ENCODE data around the gene ABCD2.
A peak's percentile ranks its signal among the peaks of the same experiment; 100 is the strongest.
"Not testable (repeated sequence)": the region's sequence is repeated elsewhere in the genome, so short reads cannot be mapped to it uniquely, and the experiment has no call there.

The ABCD2 gene

GRCh38 chr12:39619660-39620433 is at the start of gene ABCD2:
TSS of gene ABCD2 (minus strand) at chr12:39619803. CDS start at chr12:39619615, 188 bp downstream.
- peak; percentile 85 for DNase-seq (ENCODE audit: low spot score)

GRCh38 chr12:39660101-39660500 is 40.5 kb upstream of the ABCD2 start:
- DNase-seq (ENCODE audit: low spot score): no peak

GRCh38 chr12:39647383-39647782 is 27.8 kb upstream of the ABCD2 start:
- no peak for DNase-seq (ENCODE audit: low spot score)

- no peak for DNase-seq (ENCODE audit: low spot score)
Observed at GRCh38 chr12:39646963-39647362, 27.4 kb upstream of the ABCD2 start.

GRCh38 chr12:39643052-39643451 is 23.4 kb upstream of the ABCD2 start:
- no peak for DNase-seq (ENCODE audit: low spot score)

GRCh38 chr12:39638840-39639239 is 19.2 kb upstream of the ABCD2 start:
- no peak for DNase-seq (ENCODE audit: low spot score)

GRCh38 chr12:39638178-39638577 is 18.6 kb upstream of the ABCD2 start:
- no peak for DNase-seq (ENCODE audit: low spot score)

- DNase-seq (ENCODE audit: low spot score): no peak
Observed at GRCh38 chr12:39632670-39633069, 13.1 kb upstream of the ABCD2 start.

- peak; percentile 66 for DNase-seq (ENCODE audit: low spot score)
Observed at GRCh38 chr12:39628836-39629235, 9.2 kb upstream of the ABCD2 start.

- DNase-seq (ENCODE audit: low spot score): peak; percentile 25
Observed at GRCh38 chr12:39627914-39628313, 8.3 kb upstream of the ABCD2 start.

GRCh38 chr12:39626033-39626814 is 6.6 kb upstream of the ABCD2 start:
- DNase-seq (ENCODE audit: low spot score): no peak

GRCh38 chr12:39623919-39624318 is 4.3 kb upstream of the ABCD2 start:
- no peak for DNase-seq (ENCODE audit: low spot score)

GRCh38 chr12:39623160-39623559 is 3.6 kb upstream of the ABCD2 start:
- DNase-seq (ENCODE audit: low spot score): not testable (repeated sequence)

- DNase-seq (ENCODE audit: low spot score): no peak
Observed at GRCh38 chr12:39622306-39622705, 2.7 kb upstream of the ABCD2 start.

- no peak for DNase-seq (ENCODE audit: low spot score)
Observed at GRCh38 chr12:39621670-39622069, 2.1 kb upstream of the ABCD2 start.

- DNase-seq (ENCODE audit: low spot score): peak; percentile 62
Observed at GRCh38 chr12:39620659-39621658, 1.4 kb upstream of the ABCD2 start.

- DNase-seq (ENCODE audit: low spot score): no peak
Observed at GRCh38 chr12:39619316-39619659, 315 bp downstream of the ABCD2 start.

- DNase-seq (ENCODE audit: low spot score): no peak
Observed at GRCh38 chr12:39618701-39619100, 902 bp downstream of the ABCD2 start.

- DNase-seq (ENCODE audit: low spot score): no peak
Observed at GRCh38 chr12:39617887-39618286, 1.7 kb downstream of the ABCD2 start.

- no peak for DNase-seq (ENCODE audit: low spot score)
Observed at GRCh38 chr12:39616666-39617065, 2.9 kb downstream of the ABCD2 start.

- DNase-seq (ENCODE audit: low spot score): no peak
Observed at GRCh38 chr12:39616251-39616650, 3.4 kb downstream of the ABCD2 start.

- DNase-seq (ENCODE audit: low spot score): no peak
Observed at GRCh38 chr12:39613525-39613924, 6.1 kb downstream of the ABCD2 start.
